SK-N-SH (cell line): Measurements from ENCODE around the gene PSMD14. TPM values are rescaled to one million over a fixed set of nuclear protein-coding genes. Genes with fewer than 3 reads are reported as not detected.

Experiments
- CTCF ChIA-PET: fragments of 300-600, 350-600 bp; formaldehyde crosslinking; extraction: SDS; loops from one replicate; lab custom pipeline; 2021; lab: Yijun Ruan, JAX
- POLR2A ChIA-PET: fragments of 350-600 bp; sonication (Branson Sonifier 250); formaldehyde crosslinking; extraction: SDS; loops from one replicate; lab custom pipeline; 2020; ENCODE audit warnings: antibody characterized with exemption, inconsistent platforms; lab: Yijun Ruan, JAX
- DNase-seq: peaks from one replicate; pipeline ENCODE4 v3.0.0; 2012
- H2AFZ ChIP-seq: fragments of 200-600 bp; sonication (generic); 2 replicates; pipeline ENCODE4 v1.8.1; 2016; ENCODE audit warnings: antibody characterized with exemption, mild to moderate bottlenecking, low read depth
- H3F3A ChIP-seq: fragments of 200-600 bp; sonication (generic); replicated peaks from 2 replicates; pipeline ENCODE3; 2016; ENCODE audit warnings: antibody characterized with exemption, mild to moderate bottlenecking; ENCODE audit not compliant: insufficient read depth
- H3K27ac ChIP-seq, 2 experiments: fragments of 200-500 bp in 1 of 2; fragments of 200-600 bp in 1 of 2; sonication (Bioruptor generic) in 1 of 2; sonication (generic), shearing (Covaris generic) in 1 of 2; 2 replicates each; pipeline versions ENCODE4 v1.5.1 to v1.6.1; 2014 to 2016; ENCODE audit warnings: low read depth in 2 of 2, inconsistent platforms in 1 of 2, low read length in 1 of 2, mild to moderate bottlenecking in 1 of 2, mixed read lengths in 1 of 2
- H3K27me3 ChIP-seq: fragments of 200-600 bp; sonication (generic), shearing (Covaris generic); 2 replicates; pipeline ENCODE4 v1.6.1; 2016; ENCODE audit warnings: mixed run types; ENCODE audit not compliant: insufficient read depth
- H3K36me3 ChIP-seq, 2 experiments: fragments of 200-500 bp in 1 of 2; fragments of 200-600 bp in 1 of 2; sonication (Bioruptor generic) in 1 of 2; sonication (generic) in 1 of 2; replicated peaks in 1 of 2; 2 replicates each; pipeline versions ENCODE3 to v1.5.1; 2014 to 2016; ENCODE audit warnings: low read length in 1 of 2, mild to moderate bottlenecking in 1 of 2; ENCODE audit not compliant: insufficient read depth in 2 of 2, control insufficient read depth in 1 of 2
- H3K4me1 ChIP-seq, 2 experiments: fragments of 200-500 bp in 1 of 2; fragments of 200-600 bp in 1 of 2; sonication (Bioruptor generic) in 1 of 2; sonication (generic), shearing (Covaris generic) in 1 of 2; 2 replicates each; pipeline versions ENCODE4 v1.5.1 to v1.6.1; 2014 to 2016; ENCODE audit warnings: low read depth in 1 of 2, low read length in 1 of 2, mixed run types in 1 of 2; ENCODE audit not compliant: insufficient read depth in 2 of 2, control insufficient read depth in 1 of 2
- H3K4me2 ChIP-seq: fragments of 200-600 bp; sonication (generic), shearing (Covaris generic); 2 replicates; pipeline ENCODE4 v1.6.1; 2017; ENCODE audit warnings: mixed run types
- H3K4me3 ChIP-seq, 2 experiments: fragments of 200-500 bp in 1 of 2; fragments of 200-600 bp in 1 of 2; sonication (Bioruptor generic) in 1 of 2; sonication (generic), shearing (Covaris generic) in 1 of 2; 2 replicates each; pipeline versions ENCODE4 v1.5.1 to v1.8.1; 2014 to 2016; ENCODE audit warnings: low read depth in 2 of 2, inconsistent platforms in 1 of 2, low read length in 1 of 2, mild to moderate bottlenecking in 1 of 2, mixed read lengths in 1 of 2, moderate library complexity in 1 of 2
- H3K79me2 ChIP-seq: fragments of 200-600 bp; sonication (generic); 2 replicates; pipeline ENCODE4 v1.8.1; 2017; ENCODE audit warnings: mild to moderate bottlenecking; ENCODE audit not compliant: insufficient read depth
- H3K9ac ChIP-seq: fragments of 200-600 bp; sonication (generic); 2 replicates; pipeline ENCODE4 v1.6.1; 2017; ENCODE audit warnings: mixed run types
- H3K9me2 ChIP-seq: fragments of 200-600 bp; sonication (generic); 2 replicates; pipeline ENCODE4 v1.6.1; 2017; ENCODE audit warnings: mixed run types
- H3K9me3 ChIP-seq: fragments of 200-600 bp; sonication (generic); 2 replicates; pipeline ENCODE4 v1.6.1; 2017; ENCODE audit warnings: mixed run types, mild to moderate bottlenecking, moderate library complexity
- H4K20me1 ChIP-seq: fragments of 200-600 bp; sonication (generic); 2 replicates; pipeline ENCODE4 v1.6.1; 2017; ENCODE audit warnings: mild to moderate bottlenecking, mixed run types; ENCODE audit not compliant: insufficient read depth
- ELF1 ChIP-seq: IDR thresholded peaks from 2 replicates; pipeline ENCODE4 v1.4.0; 2012
- EP300 ChIP-seq, 2 experiments: IDR thresholded peaks; 2 replicates each; pipeline versions ENCODE4 v1.4.0 to v1.6.1; 2012; ENCODE audit warnings: borderline replicate concordance in 1 of 2, low read depth in 1 of 2, low read length in 1 of 2
- GABPA ChIP-seq: IDR thresholded peaks from 2 replicates; pipeline ENCODE4 v1.4.0; 2012; ENCODE audit warnings: low read depth, mild to moderate bottlenecking
- MXI1 ChIP-seq: IDR thresholded peaks from 2 replicates; pipeline ENCODE4 v1.6.1; 2012; ENCODE audit warnings: mild to moderate bottlenecking, low read depth, low read length, improper control_type of control experiment
- NFIC ChIP-seq: IDR thresholded peaks from 2 replicates; pipeline ENCODE4 v1.4.0; 2012; ENCODE audit warnings: borderline replicate concordance
- NRF1 ChIP-seq: IDR thresholded peaks from 2 replicates; pipeline ENCODE4 v1.6.1; 2012; ENCODE audit warnings: low read depth, mild to moderate bottlenecking, low read length
- POLR2AphosphoS5 ChIP-seq: IDR thresholded peaks from 2 replicates; pipeline ENCODE4 v1.6.1; 2012; ENCODE audit warnings: low read depth, low read length
- RAD21 ChIP-seq: IDR thresholded peaks from 2 replicates; pipeline ENCODE4 v1.6.1; 2012; ENCODE audit warnings: mild to moderate bottlenecking, low read length
- RXRA ChIP-seq: IDR thresholded peaks from 2 replicates; pipeline ENCODE4 v1.4.0; 2012; ENCODE audit warnings: low read depth, mild to moderate bottlenecking, borderline replicate concordance
- YY1 ChIP-seq: IDR thresholded peaks from 2 replicates; pipeline ENCODE4 v1.4.0; 2012; ENCODE audit warnings: low read depth, mild to moderate bottlenecking
- ZBTB33 ChIP-seq: IDR thresholded peaks from 2 replicates; pipeline ENCODE4 v1.4.0; 2012; ENCODE audit warnings: low read depth, borderline replicate concordance
- WGBS: methylation state at CpG from one replicate; pipeline ENCODE4 v1.1.6; 2017; ENCODE audit warnings: low lambda C conversion rate; 5-methylcytosine and 5-hydroxymethylcytosine counted together
- polyA plus RNA-seq, 3 experiments: library from polyadenylated mRNA; depleted of rRNA; stranded (reverse); fragments of >200 nt; gene quantifications; 2 replicates each; pipeline ENCODE4 v1.2.3, GENCODE V29; 2012
- TF ChIP-seq, protein P1 (sequence below): fragments of 200-600 bp; sonication (generic); IDR thresholded peaks from 2 replicates; pipeline ENCODE4 v1.6.1; 2017; ENCODE audit warnings: antibody characterized with exemption, mild to moderate bottlenecking, moderate library complexity
- TF ChIP-seq, protein P2 (sequence below): IDR thresholded peaks from 2 replicates; pipeline ENCODE4 v1.4.0; 2012; ENCODE audit warnings: low read depth

PSMD14 gene
- polyA plus RNA-seq, 1 of the 3 experiments (the other 2 are of a cell fraction), result 50.4 TPM

DNA sequence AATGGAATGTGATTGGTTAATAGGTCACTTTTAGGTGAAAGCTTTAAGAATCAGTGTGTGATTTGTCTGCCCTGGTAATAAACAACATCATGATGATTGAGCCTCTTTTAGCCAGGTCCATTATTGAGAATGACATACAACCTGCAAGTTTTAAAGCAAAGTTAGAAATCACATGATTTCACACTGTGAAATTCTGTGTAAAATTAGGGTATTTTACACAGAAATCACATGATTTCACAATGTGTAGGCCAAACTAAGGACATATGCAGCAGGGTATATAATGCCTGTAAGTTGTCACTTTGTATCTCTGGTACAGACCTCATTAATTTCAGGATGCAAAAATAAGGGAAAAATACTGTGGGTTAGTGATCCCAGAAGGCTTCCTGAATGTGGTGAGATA is 16.7 kb downstream of the PSMD14 start:
- Histone ChIP-seq H3K9ac (no peak overlapping the region), H3K27me3 (no peaks in the 10 kb centered on the region), H3K4me1 (no peaks in the 10 kb centered on the region; a peak in 1 of 4 replicates), H3F3A (peaks cover 6% of the 10 kb centered on the region), H3K36me3 (peaks cover 21 to 63% of the 10 kb centered on the region in 2 experiments), H3K4me2 (no peak overlapping the region), H2AFZ (no peak overlapping the region), H3K4me3 (no peak overlapping the region), H3K9me2 (no peaks in the 10 kb centered on the region), H4K20me1 (no peaks in the 10 kb centered on the region), H3K27ac (no peak overlapping the region), H3K79me2 (peaks cover 97% of the 10 kb centered on the region), H3K9me3 (no peaks in the 10 kb centered on the region)
- POLR2A ChIA-PET, result no interaction called here
- DNase-seq, result no peak
- CTCF ChIA-PET, result no interaction called here
- TF ChIP-seq ELF1 (no peak), MXI1 (no peak), YY1 (no peak), NFIC (no peak), RAD21 (no peak), RXRA (no peak), EP300 (IDR thresholded peaks at IDR 0.05; ENCODE audit: borderline replicate concordance in 1 of 2, low read depth in 1 of 2, low read length in 1 of 2) (no peak), POLR2AphosphoS5 (no peak), NRF1 (no peak)
- TF ChIP-seq, protein P1, sequence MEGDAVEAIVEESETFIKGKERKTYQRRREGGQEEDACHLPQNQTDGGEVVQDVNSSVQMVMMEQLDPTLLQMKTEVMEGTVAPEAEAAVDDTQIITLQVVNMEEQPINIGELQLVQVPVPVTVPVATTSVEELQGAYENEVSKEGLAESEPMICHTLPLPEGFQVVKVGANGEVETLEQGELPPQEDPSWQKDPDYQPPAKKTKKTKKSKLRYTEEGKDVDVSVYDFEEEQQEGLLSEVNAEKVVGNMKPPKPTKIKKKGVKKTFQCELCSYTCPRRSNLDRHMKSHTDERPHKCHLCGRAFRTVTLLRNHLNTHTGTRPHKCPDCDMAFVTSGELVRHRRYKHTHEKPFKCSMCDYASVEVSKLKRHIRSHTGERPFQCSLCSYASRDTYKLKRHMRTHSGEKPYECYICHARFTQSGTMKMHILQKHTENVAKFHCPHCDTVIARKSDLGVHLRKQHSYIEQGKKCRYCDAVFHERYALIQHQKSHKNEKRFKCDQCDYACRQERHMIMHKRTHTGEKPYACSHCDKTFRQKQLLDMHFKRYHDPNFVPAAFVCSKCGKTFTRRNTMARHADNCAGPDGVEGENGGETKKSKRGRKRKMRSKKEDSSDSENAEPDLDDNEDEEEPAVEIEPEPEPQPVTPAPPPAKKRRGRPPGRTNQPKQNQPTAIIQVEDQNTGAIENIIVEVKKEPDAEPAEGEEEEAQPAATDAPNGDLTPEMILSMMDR, result no peak
- TF ChIP-seq, protein P2, sequence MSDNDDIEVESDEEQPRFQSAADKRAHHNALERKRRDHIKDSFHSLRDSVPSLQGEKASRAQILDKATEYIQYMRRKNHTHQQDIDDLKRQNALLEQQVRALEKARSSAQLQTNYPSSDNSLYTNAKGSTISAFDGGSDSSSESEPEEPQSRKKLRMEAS, result no peak

GRCh38 chr2:161327582-161327981 is 19.4 kb downstream of the PSMD14 start:
- Histone ChIP-seq H3K4me3 (no peak overlapping the region), H3K36me3 (peaks cover 10 to 45% of the 10 kb centered on the region in 2 experiments), H3K79me2 (peaks cover 95% of the 10 kb centered on the region), H3K4me2 (no peak overlapping the region), H3K9me3 (no peaks in the 10 kb centered on the region), H3K27me3 (no peaks in the 10 kb centered on the region), H3K4me1 (no peaks in the 10 kb centered on the region), H3K9me2 (no peaks in the 10 kb centered on the region), H2AFZ (no peak overlapping the region), H3K9ac (no peak overlapping the region), H4K20me1 (no peaks in the 10 kb centered on the region), H3F3A (peaks cover 5% of the 10 kb centered on the region), H3K27ac (no peak overlapping the region)
- ChIA-PET CTCF (no interaction called here), POLR2A (no interaction called here)
- WGBS, result 88% methylated on average over 1 of the region's 1 CpG
- DNase-seq, result no peak
- TF ChIP-seq ZBTB33, result no peak
- no peak for TF ChIP-seq GABPA
- no peak for TF ChIP-seq NRF1
